H1 (cell line): Measurements from ENCODE around the gene DLG1. TPM values are rescaled to one million over a fixed set of nuclear protein-coding genes. Genes with fewer than 3 reads are reported as not detected.

Experiments used
- CTCF ChIA-PET: fragments of 300-600 bp; sonication (Branson Sonifier 250); formaldehyde crosslinking; loops from one replicate; lab custom pipeline; 2021; ENCODE audit not compliant: partially characterized antibody; lab: Charles Lee
- POLR2A ChIA-PET: fragments of 300-600 bp; sonication (Branson Sonifier 250); formaldehyde crosslinking; loops from one replicate; lab custom pipeline; 2021; ENCODE audit warnings: inconsistent platforms; ENCODE audit not compliant: partially characterized antibody; lab: Charles Lee
- DNase-seq, 2 experiments: peaks; one replicate each; pipeline versions ENCODE4 v3.0.0 to v3.0.0-alpha.2; 2010 to 2022; ENCODE audit warnings: low spot score in 2 of 2, low read depth in 1 of 2, mixed read lengths in 1 of 2
- FAIRE-seq: peaks from 2 replicates; lab custom pipeline; 2011; peaks lifted over from hg19 to GRCh38; lab: Jason Lieb, UNC
- H2AFZ ChIP-seq: 2 replicates; pipeline ENCODE4 v1.8.1; 2012; ENCODE audit warnings: low read length, inconsistent platforms
- H2AK5ac ChIP-seq: 2 replicates; pipeline ENCODE4 v1.6.1; 2013; ENCODE audit warnings: low read depth, low read length
- H2BK120ac ChIP-seq: replicated peaks from 2 replicates; pipeline ENCODE3; 2013; ENCODE audit warnings: low read depth, low read length, inconsistent platforms
- H2BK12ac ChIP-seq: 2 replicates; pipeline ENCODE4 v1.6.1; 2013; ENCODE audit warnings: low read depth, low read length
- H2BK15ac ChIP-seq: 2 replicates; pipeline ENCODE4 v1.6.1; 2013; ENCODE audit warnings: low read length
- H2BK20ac ChIP-seq: 2 replicates; pipeline ENCODE4 v1.6.1; 2013; ENCODE audit warnings: low read length
- H2BK5ac ChIP-seq: 2 replicates; pipeline ENCODE4 v1.6.1; 2013; ENCODE audit warnings: low read depth, low read length
- H3K14ac ChIP-seq: 2 replicates; pipeline ENCODE4 v1.6.1; 2013; ENCODE audit warnings: inconsistent platforms; ENCODE audit not compliant: insufficient read length
- H3K18ac ChIP-seq: 2 replicates; pipeline ENCODE4 v1.6.1; 2013; ENCODE audit warnings: low read length; ENCODE audit errors: extremely low read depth
- H3K23ac ChIP-seq: 2 replicates; pipeline ENCODE4 v1.6.1; 2013; ENCODE audit warnings: inconsistent platforms; ENCODE audit not compliant: insufficient read length
- H3K23me2 ChIP-seq: 2 replicates; pipeline ENCODE4 v1.6.1; 2013; ENCODE audit warnings: low read depth, low read length
- H3K27ac ChIP-seq: 2 replicates; pipeline ENCODE4 v1.6.1; 2011; ENCODE audit warnings: low read depth, low read length, inconsistent platforms
- H3K27me3 ChIP-seq, 4 experiments: replicated peaks in 1 of 4; 1 replicate in 1 of 4; 2 replicates in 3 of 4; pipeline versions ENCODE4 v1.6.1 to v1.8.1; 2011 to 2013; ENCODE audit warnings: low read length in 3 of 4, mild to moderate bottlenecking in 3 of 4, inconsistent platforms in 2 of 4, mixed read lengths in 2 of 4, moderate library complexity in 1 of 4; ENCODE audit not compliant: control insufficient read depth in 3 of 4, insufficient read depth in 3 of 4; ENCODE audit errors: extremely low read depth in 1 of 4
- H3K36me3 ChIP-seq, 4 experiments: 2 replicates each; pipeline versions ENCODE4 v1.6.1 to v1.8.1; 2011 to 2013; ENCODE audit warnings: mild to moderate bottlenecking in 4 of 4, low read length in 3 of 4, moderate library complexity in 2 of 4, control low read depth in 1 of 4, inconsistent platforms in 1 of 4; ENCODE audit not compliant: insufficient read depth in 4 of 4, control insufficient read depth in 2 of 4
- H3K4ac ChIP-seq: replicated peaks from 2 replicates; pipeline ENCODE3; 2013; ENCODE audit warnings: low read length, low read depth, mixed read lengths, inconsistent platforms; ENCODE audit not compliant: insufficient read length
- H3K4me1 ChIP-seq, 4 experiments: replicated peaks in 1 of 4; 1 replicate in 1 of 4; 2 replicates in 3 of 4; pipeline versions ENCODE4 v1.6.1 to v1.8.1; 2011 to 2013; ENCODE audit warnings: low read length in 3 of 4, inconsistent platforms in 2 of 4, mixed read lengths in 1 of 4; ENCODE audit not compliant: insufficient read depth in 4 of 4, control insufficient read depth in 3 of 4
- H3K4me2 ChIP-seq, 2 experiments: 2 replicates each; pipeline versions ENCODE4 v1.6.1 to v1.8.1; 2011 to 2013; ENCODE audit warnings: low read depth in 2 of 2, low read length in 2 of 2, control low read depth in 1 of 2, inconsistent platforms in 1 of 2, mild to moderate bottlenecking in 1 of 2; ENCODE audit not compliant: insufficient read depth in 1 of 2
- H3K4me3 ChIP-seq, 4 experiments: fragments of 200-600, 300-600 bp in 1 of 4; sonication (generic), shearing (Covaris generic), sonication (Bioruptor Twin) in 1 of 4; 2 replicates each; pipeline versions ENCODE4 v1.5.1 to v1.8.1; 2011 to 2016; ENCODE audit warnings: low read length in 4 of 4, low read depth in 3 of 4, control low read depth in 2 of 4, inconsistent platforms in 2 of 4, mild to moderate bottlenecking in 2 of 4, mixed read lengths in 1 of 4, moderate library complexity in 1 of 4; ENCODE audit not compliant: insufficient read depth in 2 of 4; ENCODE audit errors: extremely low read depth in 1 of 4
- H3K56ac ChIP-seq: replicated peaks from 2 replicates; pipeline ENCODE3; 2013; ENCODE audit warnings: low read depth, mild to moderate bottlenecking, mixed read lengths, low read length, inconsistent platforms; ENCODE audit not compliant: insufficient read length
- H3K79me1 ChIP-seq: 2 replicates; pipeline ENCODE4 v1.6.1; 2013; ENCODE audit warnings: low read depth, low read length, control low read depth
- H3K79me2 ChIP-seq, 2 experiments: 2 replicates each; pipeline versions ENCODE4 v1.6.1 to v1.8.1; 2012 to 2013; ENCODE audit warnings: low read length in 2 of 2, mild to moderate bottlenecking in 2 of 2, inconsistent platforms in 1 of 2; ENCODE audit not compliant: insufficient read depth in 2 of 2, control insufficient read depth in 1 of 2
- H3K9ac ChIP-seq, 4 experiments: replicated peaks in 1 of 4; 1 replicate in 1 of 4; 2 replicates in 3 of 4; pipeline versions ENCODE4 v1.6.1 to v1.8.1; 2011 to 2013; ENCODE audit warnings: low read depth in 3 of 4, low read length in 3 of 4, control low read depth in 2 of 4, mild to moderate bottlenecking in 2 of 4, moderate library complexity in 2 of 4, inconsistent platforms in 1 of 4; ENCODE audit errors: extremely low read depth in 1 of 4
- H3K9me3 ChIP-seq, 2 experiments: 2 replicates each; pipeline versions ENCODE4 v1.6.1 to v1.8.1; 2012 to 2013; ENCODE audit warnings: mild to moderate bottlenecking in 2 of 2, moderate library complexity in 2 of 2, control low read depth in 1 of 2, inconsistent platforms in 1 of 2, low read depth in 1 of 2, low read length in 1 of 2, mixed read lengths in 1 of 2; ENCODE audit not compliant: insufficient read depth in 2 of 2
- H4K20me1 ChIP-seq, 2 experiments: replicated peaks in 1 of 2; 2 replicates each; pipeline versions ENCODE3 to v1.8.1; 2011 to 2013; ENCODE audit warnings: inconsistent platforms in 2 of 2, low read length in 2 of 2, mild to moderate bottlenecking in 1 of 2; ENCODE audit not compliant: insufficient read depth in 2 of 2, control insufficient read depth in 1 of 2
- H4K5ac ChIP-seq: 2 replicates; pipeline ENCODE4 v1.6.1; 2013; ENCODE audit warnings: low read length, low read depth, mixed read lengths, inconsistent platforms; ENCODE audit not compliant: insufficient read length
- H4K8ac ChIP-seq: 2 replicates; pipeline ENCODE4 v1.8.0; 2013; ENCODE audit warnings: mild to moderate bottlenecking, moderate library complexity, low read length, inconsistent platforms; ENCODE audit not compliant: insufficient read depth; ENCODE audit errors: extremely low read depth
- H4K91ac ChIP-seq: replicated peaks from 2 replicates; pipeline ENCODE3; 2013; ENCODE audit warnings: low read length, mixed read lengths, inconsistent platforms; ENCODE audit not compliant: insufficient read length
- BRCA1 ChIP-seq: IDR thresholded peaks from 2 replicates; pipeline ENCODE4 v1.6.1; 2012; ENCODE audit warnings: low read depth, low read length, improper control_type of control experiment
- SP1 ChIP-seq: IDR thresholded peaks from 2 replicates; pipeline ENCODE4 v1.6.1; 2011; ENCODE audit warnings: low read depth, low read length
- SUZ12 ChIP-seq: fragments of 200-600 bp; sonication (generic); IDR thresholded peaks from 2 replicates; pipeline ENCODE4 v1.6.1; 2012; ENCODE audit warnings: mild to moderate bottlenecking, inconsistent platforms, low read length, moderate library complexity, mixed read lengths
- ZNF274 ChIP-seq: IDR thresholded peaks from 2 replicates; pipeline ENCODE4 v1.7.0; 2012; ENCODE audit warnings: low read length, borderline replicate concordance; ENCODE audit errors: extremely low read depth
- WGBS, 2 experiments: shearing (Covaris generic) in 1 of 2; methylation state at CpG; one replicate each; pipeline versions ENCODE4 v1.1.6 to v1.1.7; 2013 to 2015; ENCODE audit warnings: low lambda C conversion rate in 2 of 2, mixed read lengths in 2 of 2, inconsistent platforms in 1 of 2, low coverage in 1 of 2, missing lambda C conversion rate in 1 of 2; ENCODE audit not compliant: insufficient replicate concordance in 2 of 2, insufficient coverage in 1 of 2, insufficient read length in 1 of 2; ENCODE audit errors: extremely low coverage in 1 of 2, missing lambda C conversion rate in 1 of 2; 5-methylcytosine and 5-hydroxymethylcytosine counted together
- polyA plus RNA-seq, 7 experiments: library from polyadenylated mRNA; depleted of rRNA in 3 of 7; stranded (reverse) in 5 of 7; unstranded in 2 of 7; fragments of >200 nt in 5 of 7; fragments of 200-250 nt in 2 of 7; gene quantifications; 1 replicate in 5 of 7; 2 replicates in 1 of 7; 4 replicates in 1 of 7; pipeline versions ENCODE4 v1.2.1 to v1.2.3, GENCODE V29; 2011 to 2013; ENCODE audit warnings: missing spikeins in 2 of 7, mixed read lengths in 2 of 7
- total RNA-seq: library from RNA; stranded (reverse); fragmentation: NEBNext Ultra II Directional; extraction: Animal tissue kit (Norgen Biotek cat#: 25700); gene quantifications from 2 replicates; pipeline ENCODE4 v1.2.1, GENCODE V29; 2021

DLG1 gene
- total and polyA plus RNA-seq, 2 of the 8 experiments (the other 6 are each of a cell fraction or from before 2014, with no cell fraction given), result 13.4 to 78.8 TPM

GRCh38 chr3:197168063-197168462, 130.3 kb downstream of the DLG1 start:
- no peaks in the 10 kb centered on the region for H3K36me3 ChIP-seq
- no peak overlapping the region for H4K5ac ChIP-seq
- ChIA-PET CTCF (interaction anchor here (1.5 kb wide), 1 partner anchor 19 kb away, joined by 4 read pairs; no protein-coding TSS in a partner anchor), POLR2A (no interaction called here)
- H3K27me3 ChIP-seq, result no peaks in the 10 kb centered on the region
- H3K79me1 ChIP-seq, result peaks cover 3% of the 10 kb centered on the region; the same call in 1 of the 2 replicates
- H4K91ac ChIP-seq, result no peak overlapping the region
- no peak overlapping the region for H2BK120ac ChIP-seq
- no peak overlapping the region for H3K9ac ChIP-seq
- peaks cover 2 to 5% of the 10 kb centered on the region in 2 experiments for H4K20me1 ChIP-seq
- no peak overlapping the region for H3K4me2 ChIP-seq
- WGBS, 2 experiments, result 89% methylated on average over 4 of the region's 4 CpGs; no CpG with 5 or more reads in 1 of the 2 experiments
- H3K9me3 ChIP-seq, result no peaks in the 10 kb centered on the region
- no peak overlapping the region for H3K14ac ChIP-seq
- no peak overlapping the region for H2AFZ ChIP-seq
- H3K4ac ChIP-seq, result no peak overlapping the region
- H3K27ac ChIP-seq, result no peak overlapping the region
- H3K4me1 ChIP-seq, result no peaks in the 10 kb centered on the region; a peak in 1 of 7 replicates
- no peaks in the 10 kb centered on the region for H3K23me2 ChIP-seq
- DNase-seq (no peak), FAIRE-seq (no peak)
- no peak overlapping the region for H2AK5ac ChIP-seq
- H3K23ac ChIP-seq, result no peak overlapping the region
- no peak overlapping the region for H3K56ac ChIP-seq
- no peak overlapping the region for H2BK5ac ChIP-seq
- no peak overlapping the region for H2BK12ac ChIP-seq
- no peak overlapping the region for H2BK20ac ChIP-seq
- no peak overlapping the region for H4K8ac ChIP-seq
- H3K79me2 ChIP-seq, result peaks cover 0 to 44% of the 10 kb centered on the region in 2 experiments; a peak in 3 of 4 replicates
- H3K4me3 ChIP-seq, result no peak overlapping the region
- H3K18ac ChIP-seq, result no peak overlapping the region
- H2BK15ac ChIP-seq, result no peak overlapping the region
- TF ChIP-seq BRCA1 (no peak), SP1 (no peak), SUZ12 (no peak), ZNF274 (no peak)
